ENCODE measurements around the gene GPR18.

DNA sequence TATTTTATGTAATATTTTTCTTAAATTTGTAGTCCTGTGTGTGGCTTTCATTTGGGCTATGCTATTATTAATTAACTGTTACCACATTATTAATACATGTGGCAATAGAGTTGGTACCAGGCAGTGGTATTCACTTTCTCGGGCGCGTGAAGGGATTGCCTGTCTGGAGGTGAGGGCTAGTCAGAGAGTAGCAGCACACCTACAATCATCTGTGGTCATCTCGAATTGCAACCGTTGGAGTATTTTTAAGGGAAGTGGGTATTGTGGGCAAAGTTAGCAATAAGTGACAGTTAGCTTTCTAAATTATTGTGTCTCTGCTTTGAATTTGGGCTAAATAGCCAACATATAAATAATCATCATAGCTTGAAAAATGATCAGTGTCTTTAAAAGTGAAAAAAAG, 20.0 kb upstream of the GPR18 start:
- TF ChIP-seq, protein P1, sequence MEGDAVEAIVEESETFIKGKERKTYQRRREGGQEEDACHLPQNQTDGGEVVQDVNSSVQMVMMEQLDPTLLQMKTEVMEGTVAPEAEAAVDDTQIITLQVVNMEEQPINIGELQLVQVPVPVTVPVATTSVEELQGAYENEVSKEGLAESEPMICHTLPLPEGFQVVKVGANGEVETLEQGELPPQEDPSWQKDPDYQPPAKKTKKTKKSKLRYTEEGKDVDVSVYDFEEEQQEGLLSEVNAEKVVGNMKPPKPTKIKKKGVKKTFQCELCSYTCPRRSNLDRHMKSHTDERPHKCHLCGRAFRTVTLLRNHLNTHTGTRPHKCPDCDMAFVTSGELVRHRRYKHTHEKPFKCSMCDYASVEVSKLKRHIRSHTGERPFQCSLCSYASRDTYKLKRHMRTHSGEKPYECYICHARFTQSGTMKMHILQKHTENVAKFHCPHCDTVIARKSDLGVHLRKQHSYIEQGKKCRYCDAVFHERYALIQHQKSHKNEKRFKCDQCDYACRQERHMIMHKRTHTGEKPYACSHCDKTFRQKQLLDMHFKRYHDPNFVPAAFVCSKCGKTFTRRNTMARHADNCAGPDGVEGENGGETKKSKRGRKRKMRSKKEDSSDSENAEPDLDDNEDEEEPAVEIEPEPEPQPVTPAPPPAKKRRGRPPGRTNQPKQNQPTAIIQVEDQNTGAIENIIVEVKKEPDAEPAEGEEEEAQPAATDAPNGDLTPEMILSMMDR (IDR thresholded peaks at IDR 0.05): no peak
- no peak for TF ChIP-seq ZFX (IDR thresholded peaks at IDR 0.05; ENCODE audit: borderline replicate concordance)
